Measurements from ENCODE around the gene C1orf210.

C1orf210 gene

DNA sequence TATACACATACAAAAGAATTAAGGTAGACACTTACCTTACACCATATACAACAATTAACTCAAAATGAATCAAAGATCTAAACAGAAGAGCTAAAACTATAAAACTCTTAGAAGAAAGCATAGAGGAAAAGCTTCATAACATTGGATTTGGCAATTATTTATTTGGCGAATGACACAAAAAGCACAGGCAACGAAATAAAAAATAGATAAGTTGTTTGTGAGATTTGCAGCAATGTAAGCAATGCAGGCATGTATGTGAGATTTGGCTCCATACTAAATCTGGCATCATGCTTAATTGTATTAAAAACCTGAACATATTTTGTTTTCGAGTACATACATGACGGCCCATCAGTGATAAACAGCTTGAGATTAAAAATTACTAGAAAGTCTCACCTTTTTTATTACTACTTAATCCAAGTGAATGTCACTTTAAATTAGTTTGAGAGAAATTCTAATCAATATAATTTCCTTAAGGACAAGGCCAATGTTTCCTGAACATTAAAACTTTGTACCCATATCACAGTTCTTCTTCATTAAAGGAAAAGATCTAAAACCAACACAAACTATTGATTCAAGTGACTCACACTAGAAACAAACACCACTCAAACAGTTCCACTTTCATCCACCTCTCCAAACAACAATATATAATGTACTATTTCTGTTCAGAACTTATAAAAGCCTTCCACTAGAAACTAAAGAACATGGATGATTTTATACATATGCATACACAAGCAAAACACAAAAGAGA is 38.7 kb downstream of the C1orf210 start:
- no peak for DNase-seq

GRCh38 chr1:43243299-43243698 is 42.1 kb downstream of the C1orf210 start:
- no peak for DNase-seq

- no peak for DNase-seq
Observed at GRCh38 chr1:43241413-43241836, 44.0 kb downstream of the C1orf210 start.

DNA sequence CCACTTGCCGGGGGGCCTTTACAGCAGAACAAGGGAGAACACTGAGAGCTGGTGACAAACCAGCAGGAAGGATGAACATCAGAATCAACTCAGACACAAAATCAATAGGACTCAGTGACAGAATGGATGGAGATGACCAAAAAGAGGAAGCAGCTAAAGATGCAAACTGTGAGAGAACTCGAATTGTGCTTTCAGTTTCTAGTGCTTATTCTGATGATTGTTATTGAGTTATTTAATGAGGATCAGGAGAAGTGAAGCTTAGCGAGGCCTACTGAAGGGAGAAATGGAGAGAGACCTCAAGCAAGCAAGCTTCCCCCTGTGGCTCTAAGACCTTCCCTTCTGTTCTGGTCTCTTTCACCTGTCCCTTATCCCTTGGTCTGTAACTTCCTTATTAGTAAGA is 45.9 kb downstream of the C1orf210 start:
- DNase-seq: no peak

GRCh38 chr1:43238991-43239469 is 46.4 kb downstream of the C1orf210 start:
- no peak for DNase-seq

DNA sequence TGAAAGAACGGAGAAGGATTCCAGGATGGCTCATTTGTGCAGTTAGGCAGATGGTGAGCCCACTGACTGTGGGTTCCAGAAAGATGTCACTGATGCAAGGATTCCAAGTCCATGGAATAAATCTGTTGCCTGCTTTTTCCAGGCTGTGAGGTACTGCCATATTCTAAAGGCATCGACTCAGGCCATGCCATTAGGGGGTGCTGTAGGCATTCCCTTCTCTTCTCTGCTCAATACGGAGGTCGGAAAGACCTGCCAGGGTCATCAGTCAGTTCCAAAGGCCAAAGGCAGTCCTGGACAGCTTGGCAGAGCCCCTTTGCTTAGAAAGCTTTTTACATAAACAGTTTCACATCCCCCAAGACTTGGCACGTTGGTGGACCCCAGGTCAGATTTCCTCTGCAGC is 47.3 kb downstream of the C1orf210 start:
- DNase-seq: peak; percentile 82

GRCh38 chr1:43237121-43237520 is 48.3 kb downstream of the C1orf210 start:
- no peak for DNase-seq

DNA sequence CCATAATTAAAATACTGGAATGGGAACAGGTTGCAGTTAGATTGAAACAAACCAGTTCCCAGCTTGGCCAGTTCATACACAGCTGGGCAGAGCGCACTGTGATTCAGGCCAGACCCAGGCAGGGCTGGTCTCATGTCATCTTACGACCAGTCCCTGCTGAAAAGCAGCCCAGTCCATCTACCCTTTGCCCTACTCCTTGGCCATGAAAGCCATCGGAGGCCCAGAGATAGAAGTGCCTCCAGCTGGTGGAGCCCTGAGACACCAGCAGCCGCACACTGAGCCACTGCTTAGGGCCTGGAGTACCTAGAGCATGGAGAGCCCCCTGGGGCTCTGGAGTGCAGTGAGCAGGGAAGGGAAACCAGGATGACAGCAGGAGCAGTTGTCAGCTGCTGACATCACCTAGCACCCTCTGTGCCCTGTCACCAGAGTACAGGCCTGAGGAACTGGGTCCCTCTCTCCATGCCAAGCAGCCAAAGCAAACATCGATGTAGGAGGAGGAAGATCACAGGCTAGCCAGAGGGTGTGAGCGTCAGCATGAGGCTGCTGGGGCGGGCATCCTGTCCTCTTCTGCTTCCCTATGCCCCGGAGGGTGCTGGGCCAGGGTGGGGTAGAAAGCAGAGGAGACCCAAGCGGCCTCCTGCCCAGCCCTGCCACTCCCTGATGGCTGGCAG is 49.8 kb downstream of the C1orf210 start:
- DNase-seq: peak; percentile 84

GRCh38 chr1:43235040-43235439 is 50.3 kb downstream of the C1orf210 start:
- DNase-seq: no peak

- no peak for DNase-seq
Observed at GRCh38 chr1:43234267-43234666, 51.1 kb downstream of the C1orf210 start.

DNA sequence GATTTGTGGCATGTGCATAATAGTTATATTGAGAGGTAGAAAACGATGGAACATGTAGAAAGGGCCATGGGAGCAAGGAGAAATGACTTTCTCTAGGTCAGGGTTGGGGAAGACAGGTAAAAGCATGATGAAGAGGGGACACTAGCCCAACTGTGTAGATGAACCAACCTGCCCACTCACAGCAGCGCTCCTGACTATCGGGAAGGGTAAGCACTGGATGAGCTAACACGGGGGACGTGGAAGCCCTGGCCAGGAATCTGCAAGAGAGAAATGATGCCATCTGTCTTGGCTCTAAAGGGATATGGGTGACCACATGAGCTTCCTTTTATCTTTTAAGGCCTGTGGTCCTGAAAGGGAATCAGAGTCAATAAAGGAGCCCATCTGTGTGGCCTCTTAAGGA is 51.8 kb downstream of the C1orf210 start:
- DNase-seq: no peak

- DNase-seq: no peak
Observed at GRCh38 chr1:43232482-43232881, 52.9 kb downstream of the C1orf210 start.

GRCh38 chr1:43232074-43232473 is 53.3 kb downstream of the C1orf210 start:
- no peak for DNase-seq
